HL-60 (cell line): ENCODE results near the gene LNPEP.

ENCODE experiments used
- DNase-seq, 2 experiments: peaks; one replicate each; pipeline ENCODE4 v3.0.0-alpha.2; 2010 to 2020; ENCODE audit warnings: low read depth in 1 of 2, low spot score in 1 of 2
- H3K27ac ChIP-seq: fragments of 250-450 bp; sonication (Bioruptor Pico); replicated peaks from 2 replicates; pipeline ENCODE4 v1.5.1; 2020; ENCODE audit warnings: mild to moderate bottlenecking, moderate library complexity
- H3K27me3 ChIP-seq: fragments of 250-450 bp; sonication (Bioruptor Pico); 2 replicates; pipeline ENCODE4 v1.5.1; 2021; ENCODE audit warnings: mild to moderate bottlenecking, moderate library complexity; ENCODE audit not compliant: insufficient read depth, poor library complexity, severe bottlenecking
- H3K4me3 ChIP-seq: replicated peaks from 2 replicates; pipeline ENCODE4 v1.5.1; 2011; ENCODE audit warnings: mild to moderate bottlenecking, control low read depth, low read length; ENCODE audit not compliant: insufficient read depth
- GABPA ChIP-seq: IDR thresholded peaks from 2 replicates; pipeline ENCODE4 v1.6.1; 2012; ENCODE audit warnings: low read depth
- POLR2AphosphoS5 ChIP-seq: IDR thresholded peaks from 2 replicates; pipeline ENCODE4 v1.6.1; 2012; ENCODE audit warnings: low read depth
- SPI1 ChIP-seq: IDR thresholded peaks from 2 replicates; pipeline ENCODE4 v1.6.1; 2012; ENCODE audit warnings: low read depth, mild to moderate bottlenecking, borderline replicate concordance
- TF ChIP-seq, protein P1 (sequence below): IDR thresholded peaks from 2 replicates; pipeline ENCODE4 v1.6.1; 2012; ENCODE audit warnings: low read depth; ENCODE audit not compliant: insufficient replicate concordance
- TF ChIP-seq, protein P2 (sequence below): IDR thresholded peaks from one replicate; pipeline ENCODE4 v1.5.1; 2011; ENCODE audit warnings: low read length, control low read depth, inconsistent platforms; ENCODE audit not compliant: insufficient read depth

LNPEP gene

DNA sequence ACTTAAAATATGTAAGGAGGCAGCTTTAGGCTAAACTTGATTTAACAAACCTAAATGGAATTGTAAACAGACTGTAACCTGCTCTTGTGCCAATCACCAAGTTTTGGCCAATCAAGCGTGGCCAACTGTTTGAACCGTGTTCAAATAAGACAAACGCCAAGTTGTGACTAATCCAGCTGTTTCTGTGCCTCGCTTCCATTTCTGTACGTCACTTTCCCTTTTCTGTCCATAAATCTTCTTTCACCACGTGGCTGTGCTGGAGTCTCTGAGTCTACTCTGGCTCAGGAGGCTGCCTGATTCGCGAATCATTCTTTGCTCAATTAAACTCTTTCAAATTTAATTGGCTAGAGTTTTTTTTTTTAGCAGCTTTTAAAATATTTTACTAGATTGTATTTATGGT lies 135.2 kb downstream of the LNPEP start:
- Histone ChIP-seq H3K27me3 (no peaks in the 10 kb centered on the region), H3K4me3 (no peak overlapping the region), H3K27ac (no peak overlapping the region)
- TF ChIP-seq POLR2AphosphoS5, result no peak
- TF ChIP-seq SPI1, result no peak
- TF ChIP-seq, protein P1, sequence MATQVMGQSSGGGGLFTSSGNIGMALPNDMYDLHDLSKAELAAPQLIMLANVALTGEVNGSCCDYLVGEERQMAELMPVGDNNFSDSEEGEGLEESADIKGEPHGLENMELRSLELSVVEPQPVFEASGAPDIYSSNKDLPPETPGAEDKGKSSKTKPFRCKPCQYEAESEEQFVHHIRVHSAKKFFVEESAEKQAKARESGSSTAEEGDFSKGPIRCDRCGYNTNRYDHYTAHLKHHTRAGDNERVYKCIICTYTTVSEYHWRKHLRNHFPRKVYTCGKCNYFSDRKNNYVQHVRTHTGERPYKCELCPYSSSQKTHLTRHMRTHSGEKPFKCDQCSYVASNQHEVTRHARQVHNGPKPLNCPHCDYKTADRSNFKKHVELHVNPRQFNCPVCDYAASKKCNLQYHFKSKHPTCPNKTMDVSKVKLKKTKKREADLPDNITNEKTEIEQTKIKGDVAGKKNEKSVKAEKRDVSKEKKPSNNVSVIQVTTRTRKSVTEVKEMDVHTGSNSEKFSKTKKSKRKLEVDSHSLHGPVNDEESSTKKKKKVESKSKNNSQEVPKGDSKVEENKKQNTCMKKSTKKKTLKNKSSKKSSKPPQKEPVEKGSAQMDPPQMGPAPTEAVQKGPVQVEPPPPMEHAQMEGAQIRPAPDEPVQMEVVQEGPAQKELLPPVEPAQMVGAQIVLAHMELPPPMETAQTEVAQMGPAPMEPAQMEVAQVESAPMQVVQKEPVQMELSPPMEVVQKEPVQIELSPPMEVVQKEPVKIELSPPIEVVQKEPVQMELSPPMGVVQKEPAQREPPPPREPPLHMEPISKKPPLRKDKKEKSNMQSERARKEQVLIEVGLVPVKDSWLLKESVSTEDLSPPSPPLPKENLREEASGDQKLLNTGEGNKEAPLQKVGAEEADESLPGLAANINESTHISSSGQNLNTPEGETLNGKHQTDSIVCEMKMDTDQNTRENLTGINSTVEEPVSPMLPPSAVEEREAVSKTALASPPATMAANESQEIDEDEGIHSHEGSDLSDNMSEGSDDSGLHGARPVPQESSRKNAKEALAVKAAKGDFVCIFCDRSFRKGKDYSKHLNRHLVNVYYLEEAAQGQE, result no peak
- TF ChIP-seq, protein P2, sequence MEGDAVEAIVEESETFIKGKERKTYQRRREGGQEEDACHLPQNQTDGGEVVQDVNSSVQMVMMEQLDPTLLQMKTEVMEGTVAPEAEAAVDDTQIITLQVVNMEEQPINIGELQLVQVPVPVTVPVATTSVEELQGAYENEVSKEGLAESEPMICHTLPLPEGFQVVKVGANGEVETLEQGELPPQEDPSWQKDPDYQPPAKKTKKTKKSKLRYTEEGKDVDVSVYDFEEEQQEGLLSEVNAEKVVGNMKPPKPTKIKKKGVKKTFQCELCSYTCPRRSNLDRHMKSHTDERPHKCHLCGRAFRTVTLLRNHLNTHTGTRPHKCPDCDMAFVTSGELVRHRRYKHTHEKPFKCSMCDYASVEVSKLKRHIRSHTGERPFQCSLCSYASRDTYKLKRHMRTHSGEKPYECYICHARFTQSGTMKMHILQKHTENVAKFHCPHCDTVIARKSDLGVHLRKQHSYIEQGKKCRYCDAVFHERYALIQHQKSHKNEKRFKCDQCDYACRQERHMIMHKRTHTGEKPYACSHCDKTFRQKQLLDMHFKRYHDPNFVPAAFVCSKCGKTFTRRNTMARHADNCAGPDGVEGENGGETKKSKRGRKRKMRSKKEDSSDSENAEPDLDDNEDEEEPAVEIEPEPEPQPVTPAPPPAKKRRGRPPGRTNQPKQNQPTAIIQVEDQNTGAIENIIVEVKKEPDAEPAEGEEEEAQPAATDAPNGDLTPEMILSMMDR, result no peak
- TF ChIP-seq GABPA, result no peak
- DNase-seq, result no peak

DNA sequence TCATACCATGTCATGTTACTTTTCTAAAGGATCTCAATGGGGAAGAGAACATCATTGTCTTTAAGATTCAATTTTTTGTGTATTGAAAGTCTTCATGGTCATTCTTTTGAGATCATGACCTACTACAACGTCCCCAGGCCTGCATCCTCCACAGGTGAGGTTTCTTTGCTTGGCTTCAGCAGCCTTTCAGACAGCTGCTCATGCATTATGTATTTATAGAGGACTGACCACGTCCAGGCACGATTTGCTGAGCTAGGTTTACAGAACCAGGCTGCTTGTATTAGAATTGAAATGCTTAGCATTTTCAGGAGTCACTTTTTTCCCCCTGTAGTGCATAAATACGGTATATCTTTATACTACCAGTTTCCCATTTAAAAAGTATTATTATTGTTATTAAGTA lies 136.1 kb downstream of the LNPEP start:
- no peaks in the 10 kb centered on the region for H3K27me3 ChIP-seq
- TF ChIP-seq GABPA, result no peak
- TF ChIP-seq, protein P1, result no peak
- TF ChIP-seq SPI1, result no peak
- no peak for TF ChIP-seq POLR2AphosphoS5
- TF ChIP-seq, protein P2, result no peak

DNA sequence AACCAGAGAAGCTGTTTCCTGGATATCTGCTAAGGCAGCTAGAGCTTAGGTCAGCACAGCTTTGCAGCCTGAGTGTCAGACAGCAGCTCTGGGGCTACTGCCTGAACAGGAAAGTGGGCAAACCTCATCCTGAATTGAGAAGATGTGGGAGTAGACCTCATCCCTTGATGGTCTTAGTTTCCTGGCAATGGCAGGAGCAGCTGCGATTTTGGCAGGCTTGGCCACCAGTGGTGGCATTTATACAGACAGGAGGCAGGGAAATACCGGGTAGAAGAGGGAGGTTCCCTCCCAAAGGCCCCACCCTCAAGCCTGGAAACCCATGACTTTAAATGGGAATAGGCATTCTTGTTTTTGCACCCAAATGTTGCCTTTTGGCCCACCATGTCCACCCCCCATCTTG lies 136.8 kb downstream of the LNPEP start:
- TF ChIP-seq GABPA (no peak), SPI1 (no peak), POLR2AphosphoS5 (no peak)
- TF ChIP-seq, protein P1, result no peak
- TF ChIP-seq, protein P2, result no peak
- Histone ChIP-seq H3K27me3 (no peaks in the 10 kb centered on the region), H3K27ac (no peak overlapping the region), H3K4me3 (no peak overlapping the region)
- DNase-seq, result no peak

More for the DNA sequence above, 136.1 kb downstream of the LNPEP start:
- no peak for DNase-seq
- Histone ChIP-seq H3K27ac (no peak overlapping the region), H3K4me3 (no peak overlapping the region)
